Measurements from ENCODE around the gene REM2.

REM2 gene

DNA sequence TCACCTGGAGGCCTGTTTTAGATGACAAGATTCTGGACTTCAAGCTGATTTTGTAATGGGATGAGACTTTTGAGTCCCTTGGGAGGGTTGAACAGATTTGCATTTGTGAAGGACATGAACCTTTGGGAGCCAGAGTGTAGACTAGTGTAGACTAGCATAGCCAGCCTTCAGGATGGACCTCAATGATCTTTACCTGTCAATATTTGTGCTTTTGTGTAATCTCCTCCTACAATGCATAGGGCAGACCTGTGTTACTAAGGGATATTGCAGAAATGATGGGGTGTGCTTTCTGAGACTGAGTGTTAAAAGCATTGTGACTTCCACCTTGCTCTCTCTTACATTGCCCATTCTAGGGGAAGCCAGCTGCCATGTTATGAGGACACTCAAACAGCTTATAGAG is 21.4 kb upstream of the REM2 start:
- TF ChIP-seq, protein P1, sequence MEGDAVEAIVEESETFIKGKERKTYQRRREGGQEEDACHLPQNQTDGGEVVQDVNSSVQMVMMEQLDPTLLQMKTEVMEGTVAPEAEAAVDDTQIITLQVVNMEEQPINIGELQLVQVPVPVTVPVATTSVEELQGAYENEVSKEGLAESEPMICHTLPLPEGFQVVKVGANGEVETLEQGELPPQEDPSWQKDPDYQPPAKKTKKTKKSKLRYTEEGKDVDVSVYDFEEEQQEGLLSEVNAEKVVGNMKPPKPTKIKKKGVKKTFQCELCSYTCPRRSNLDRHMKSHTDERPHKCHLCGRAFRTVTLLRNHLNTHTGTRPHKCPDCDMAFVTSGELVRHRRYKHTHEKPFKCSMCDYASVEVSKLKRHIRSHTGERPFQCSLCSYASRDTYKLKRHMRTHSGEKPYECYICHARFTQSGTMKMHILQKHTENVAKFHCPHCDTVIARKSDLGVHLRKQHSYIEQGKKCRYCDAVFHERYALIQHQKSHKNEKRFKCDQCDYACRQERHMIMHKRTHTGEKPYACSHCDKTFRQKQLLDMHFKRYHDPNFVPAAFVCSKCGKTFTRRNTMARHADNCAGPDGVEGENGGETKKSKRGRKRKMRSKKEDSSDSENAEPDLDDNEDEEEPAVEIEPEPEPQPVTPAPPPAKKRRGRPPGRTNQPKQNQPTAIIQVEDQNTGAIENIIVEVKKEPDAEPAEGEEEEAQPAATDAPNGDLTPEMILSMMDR (IDR thresholded peaks at IDR 0.05; ENCODE audit: low read depth, low read length): no peak
- DNase-seq (ENCODE audit: extremely low read depth, low read depth): no peak

DNA sequence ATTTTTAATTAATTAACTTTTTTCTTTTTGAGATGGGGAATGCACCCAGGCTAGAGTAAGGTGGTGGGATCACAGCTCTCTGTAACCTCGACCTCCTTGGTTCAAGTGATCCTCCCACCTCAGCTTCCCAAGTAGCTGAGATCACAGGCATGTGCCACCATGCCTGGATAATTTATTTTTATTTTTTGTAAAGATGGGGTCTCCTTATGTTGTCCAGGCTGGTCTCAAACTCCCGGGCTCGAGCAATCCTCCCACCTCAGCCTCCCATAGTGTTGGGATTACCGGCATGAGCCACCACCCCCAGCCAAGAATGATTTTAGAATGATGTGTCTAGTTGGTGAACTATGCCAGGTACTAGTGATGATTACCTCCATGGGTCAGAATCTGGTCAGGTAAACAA is 18.0 kb upstream of the REM2 start:
- DNase-seq (ENCODE audit: extremely low read depth, low read depth): no peak
- TF ChIP-seq, protein P1 (IDR thresholded peaks at IDR 0.05; ENCODE audit: low read depth, low read length): no peak

DNA sequence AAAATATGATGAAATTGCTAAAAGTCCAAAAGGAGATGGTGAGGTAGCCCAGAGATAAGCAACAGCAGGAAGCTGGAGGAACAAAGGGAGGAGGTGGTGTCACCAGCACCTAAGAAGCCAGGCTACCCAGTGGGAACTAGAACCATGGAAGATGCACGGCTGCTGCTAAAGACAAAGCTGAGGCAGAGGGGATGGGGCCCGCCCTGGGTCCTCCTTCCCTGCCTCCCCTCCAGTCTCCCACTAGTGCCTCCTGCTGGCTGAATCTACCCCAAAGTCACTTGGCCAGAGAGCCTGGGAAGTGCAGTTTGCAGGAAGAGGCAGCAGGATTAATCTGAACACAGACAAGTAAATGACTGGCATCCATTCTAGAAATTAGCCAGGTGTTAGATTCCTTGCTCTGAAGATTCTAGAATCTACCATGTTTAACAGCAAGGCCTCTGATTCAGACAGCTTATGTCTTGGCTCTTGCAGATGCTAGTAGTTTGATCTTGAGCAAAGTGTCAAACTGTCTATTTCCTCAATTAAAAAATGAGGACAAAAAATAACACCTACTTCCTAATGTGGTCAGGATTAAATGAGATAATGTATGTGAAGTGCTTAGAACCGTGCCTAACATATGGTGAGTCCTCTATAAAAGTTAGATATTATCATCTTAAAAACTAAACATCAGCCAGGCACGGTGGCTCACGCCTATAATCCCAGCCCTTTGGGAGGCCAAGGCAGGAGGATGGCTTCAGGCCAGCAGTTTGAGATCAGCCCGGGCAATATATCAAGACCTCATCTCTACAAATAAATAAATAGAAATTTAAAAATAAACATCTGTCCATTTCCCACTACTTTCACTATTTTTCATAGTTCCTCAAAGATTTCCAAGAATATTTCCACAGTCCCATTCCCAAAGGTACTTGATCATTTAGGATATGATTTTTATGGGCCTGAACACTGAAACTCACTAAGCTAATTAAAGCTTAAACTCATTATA is 17.3 kb upstream of the REM2 start:
- DNase-seq (ENCODE audit: extremely low read depth, low read depth): no peak
- TF ChIP-seq, protein P1 (IDR thresholded peaks at IDR 0.05; ENCODE audit: low read depth, low read length): peak; percentile 13

DNA sequence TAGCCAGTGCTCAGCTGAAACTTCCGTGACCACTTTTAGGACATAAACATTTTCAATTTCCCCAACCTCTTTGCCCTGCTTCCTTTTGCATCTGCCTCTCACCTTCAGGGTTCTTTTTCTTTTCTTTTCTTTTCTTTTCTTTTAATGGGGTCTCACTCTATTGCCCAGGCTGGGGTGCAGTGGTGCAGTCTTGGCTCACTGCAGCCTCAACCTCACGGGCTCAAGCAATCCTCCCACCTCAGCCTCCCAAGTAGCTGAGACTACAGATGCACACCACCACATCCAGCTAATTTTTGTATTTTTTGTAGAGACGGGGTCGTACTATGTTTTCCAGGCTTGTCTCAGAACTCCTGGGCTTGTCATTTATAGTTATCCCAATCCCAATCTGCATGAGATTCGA is 16.1 kb upstream of the REM2 start:
- no peak for DNase-seq (ENCODE audit: extremely low read depth, low read depth)
- TF ChIP-seq, protein P1 (IDR thresholded peaks at IDR 0.05; ENCODE audit: low read depth, low read length): no peak

DNA sequence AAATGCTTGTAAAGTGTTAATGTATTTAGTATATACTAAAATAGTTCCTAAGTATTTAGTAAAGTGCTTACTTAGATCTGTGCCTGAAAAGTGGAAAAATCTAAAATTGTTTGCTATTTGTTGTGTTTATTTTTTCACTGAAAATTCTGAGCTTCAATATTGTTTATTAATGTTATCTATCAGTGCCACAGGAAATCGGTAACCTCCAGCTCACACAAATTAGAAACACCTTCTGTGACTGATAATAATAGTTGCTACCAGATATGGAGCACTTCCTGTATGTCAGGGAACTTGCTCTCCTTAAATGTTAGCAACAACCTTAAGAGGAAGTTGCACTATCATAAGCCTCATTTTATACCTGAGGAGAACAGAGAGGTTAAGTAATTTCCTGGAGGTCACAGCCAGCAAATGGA is 12.2 kb upstream of the REM2 start:
- DNase-seq (ENCODE audit: extremely low read depth, low read depth): no peak
- TF ChIP-seq, protein P1 (IDR thresholded peaks at IDR 0.05; ENCODE audit: low read depth, low read length): no peak

DNA sequence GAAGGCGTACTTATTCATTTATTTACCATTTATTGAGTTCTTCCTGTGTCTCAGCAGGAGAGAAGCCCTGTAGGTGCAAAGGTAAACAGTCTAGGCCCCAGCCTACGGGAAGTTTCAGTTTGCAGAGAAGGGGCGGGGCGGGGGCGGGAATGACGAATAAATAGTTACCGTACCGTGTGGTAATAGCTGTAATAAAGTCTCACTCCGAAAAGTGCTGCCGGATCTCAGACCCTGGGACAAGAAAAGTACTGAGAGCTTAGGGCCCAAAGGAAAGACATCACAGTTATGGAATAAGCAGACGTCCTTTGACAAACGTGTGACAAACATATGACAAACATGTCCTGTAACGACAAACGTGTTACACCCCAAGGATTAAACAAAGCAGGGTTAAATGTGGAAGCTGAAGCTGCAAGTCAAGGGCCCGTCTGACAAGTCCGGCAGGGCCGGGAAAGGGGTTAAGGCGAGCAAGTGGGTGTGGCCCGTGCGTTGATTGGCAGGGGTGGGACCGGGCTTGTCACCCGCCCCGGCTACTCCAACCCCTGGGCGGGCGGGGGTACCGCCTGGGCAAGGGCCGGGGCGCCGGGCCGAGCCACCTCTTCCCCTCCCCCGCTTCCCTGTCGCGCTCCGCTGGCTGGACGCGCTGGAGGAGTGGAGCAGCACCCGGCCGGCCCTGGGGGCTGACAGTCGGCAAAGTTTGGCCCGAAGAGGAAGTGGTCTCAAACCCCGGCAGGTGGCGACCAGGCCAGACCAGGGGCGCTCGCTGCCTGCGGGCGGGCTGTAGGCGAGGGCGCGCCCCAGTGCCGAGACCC is 11.6 kb upstream of the REM2 start, which contains the start of gene LRP10:
LRP10 (plus strand) TSS at position 517 of the 809 bp plus-strand sequence. CDS start 564 bp downstream, outside the sequence.
- TF ChIP-seq, protein P1 (IDR thresholded peaks at IDR 0.05; ENCODE audit: low read depth, low read length): no peak
- peak; percentile 70 for DNase-seq (ENCODE audit: extremely low read depth, low read depth)

Data from AG09319 (cell line).